ENCODE results near the gene STK38. TPM values are rescaled to one million over a fixed set of nuclear protein-coding genes. Genes with fewer than 3 reads are reported as not detected.

The STK38 gene
- polyA plus RNA-seq, 2 of the 4 experiments (the other 2 are of a cell fraction): 30.0 to 30.9 TPM

- ATAC-seq (no peak), DNase-seq (ENCODE audit: low read depth in 1 of 2, low spot score in 1 of 2) (no peak), FAIRE-seq (no peak)
- Histone ChIP-seq H3K27ac (no peak overlapping the region), H3K4me2 (no peak overlapping the region), H3K4me3 (no peak overlapping the region), H3K4me1 (0 out of 3 replicates have a peak, but pooled peaks cover 4% of the 10 kb centered on the region), H3K9me3 (no peaks in the 10 kb centered on the region)
- CTCF ChIA-PET: no interaction called here
- WGBS (ENCODE audit: missing lambda C conversion rate): 99% methylated on average over 8 of the region's 8 CpGs
- POLR2A ChIA-PET: no interaction called here
- TF ChIP-seq GATA3 (IDR thresholded peaks at IDR 0.05; ENCODE audit: borderline replicate concordance): no peak
- no peak for TF ChIP-seq KDM5A (IDR thresholded peaks at IDR 0.05)
- no peak for TF ChIP-seq POLR2AphosphoS2 (conservative IDR thresholded peaks at IDR 0.05; ENCODE audit: low read length)
- TF ChIP-seq CBX2 (IDR thresholded peaks at IDR 0.05; ENCODE audit: borderline replicate concordance, low read depth): no peak
- no peak for TF ChIP-seq HES2 (IDR thresholded peaks at IDR 0.05)
- TF ChIP-seq HMGXB4 (CRISPR knock-in tag; IDR thresholded peaks at IDR 0.05; ENCODE audit: borderline replicate concordance): no peak
- no peak for TF ChIP-seq HOXB13 (CRISPR knock-in tag; IDR thresholded peaks at IDR 0.05; ENCODE audit: low read depth)
- no peak for TF ChIP-seq ATOH8 (CRISPR knock-in tag; IDR thresholded peaks at IDR 0.05; ENCODE audit: low read depth)
- no peak for TF ChIP-seq PBX3 (IDR thresholded peaks at IDR 0.05)
- TF ChIP-seq ESRRA (IDR thresholded peaks at IDR 0.05; ENCODE audit: borderline replicate concordance, low read length): no peak
- TF ChIP-seq TFCP2L1 (CRISPR knock-in tag; IDR thresholded peaks at IDR 0.05): no peak
- TF ChIP-seq BHLHE40 (IDR thresholded peaks at IDR 0.05; ENCODE audit: low read depth, low read length): no peak
- no peak for TF ChIP-seq HOXA7 (CRISPR knock-in tag; IDR thresholded peaks at IDR 0.05)
- TF ChIP-seq HEYL (CRISPR knock-in tag; IDR thresholded peaks at IDR 0.05): no peak
- TF ChIP-seq KDM1A (IDR thresholded peaks at IDR 0.05; ENCODE audit: low read depth): no peak
- no peak for TF ChIP-seq FOSL2 (IDR thresholded peaks at IDR 0.05)
- no peak for TF ChIP-seq FOSL2 (CRISPR knock-in tag; IDR thresholded peaks at IDR 0.05)
- TF ChIP-seq E2F6 (IDR thresholded peaks at IDR 0.05; ENCODE audit: borderline replicate concordance, low read depth): no peak
- no peak for TF ChIP-seq ZFP36 (IDR thresholded peaks at IDR 0.05; ENCODE audit: borderline replicate concordance, partially characterized antibody)
- no peak for TF ChIP-seq NPAS2 (CRISPR knock-in tag; IDR thresholded peaks at IDR 0.05; ENCODE audit: borderline replicate concordance)
Measured at GRCh38 chr6:36523451-36523850, 23.8 kb downstream of the STK38 start.

GRCh38 chr6:36519352-36519751, 27.9 kb downstream of the STK38 start:
- Histone ChIP-seq H3K4me2 (no peak overlapping the region), H3K27ac (no peak overlapping the region), H3K9me3 (no peaks in the 10 kb centered on the region), H3K4me3 (no peak overlapping the region), H3K4me1 (0 out of 3 replicates have a peak, but pooled peaks cover 4% of the 10 kb centered on the region)
- TF ChIP-seq RARB (CRISPR knock-in tag; IDR thresholded peaks at IDR 0.05): no peak
- CTCF ChIA-PET: interaction anchor here (1.2 to 1.4 kb wide), 3 partner anchors 47 to 96 kb away, joined by 3 to 6 read pairs (median 4); no protein-coding TSS in a partner anchor
- no peak for ATAC-seq
- POLR2A ChIA-PET: no interaction called here
- no peak for DNase-seq (ENCODE audit: low read depth in 1 of 2, low spot score in 1 of 2)
- FAIRE-seq: no peak

All from A549 (cell line).